Fibroblast of lung (primary cell): ENCODE measurements around the gene ADH1C.

Experiments used
- EZH2 ChIP-seq: IDR thresholded peaks from 2 replicates; pipeline ENCODE4 v1.5.1; 2012; ENCODE audit warnings: low read length, control low read depth, mild to moderate bottlenecking; ENCODE audit errors: missing control alignments
- TF ChIP-seq, protein P1 (sequence below), 2 donors: IDR thresholded peaks in 1 of 2; conservative IDR thresholded peaks in 1 of 2; 1 replicate in 1 of 2; 2 replicates in 1 of 2; pipeline ENCODE4 v1.5.1; 2011 to 2012; ENCODE audit warnings: low read length in 2 of 2, control low read depth in 1 of 2, inconsistent platforms in 1 of 2, low read depth in 1 of 2, mild to moderate bottlenecking in 1 of 2

DNA sequence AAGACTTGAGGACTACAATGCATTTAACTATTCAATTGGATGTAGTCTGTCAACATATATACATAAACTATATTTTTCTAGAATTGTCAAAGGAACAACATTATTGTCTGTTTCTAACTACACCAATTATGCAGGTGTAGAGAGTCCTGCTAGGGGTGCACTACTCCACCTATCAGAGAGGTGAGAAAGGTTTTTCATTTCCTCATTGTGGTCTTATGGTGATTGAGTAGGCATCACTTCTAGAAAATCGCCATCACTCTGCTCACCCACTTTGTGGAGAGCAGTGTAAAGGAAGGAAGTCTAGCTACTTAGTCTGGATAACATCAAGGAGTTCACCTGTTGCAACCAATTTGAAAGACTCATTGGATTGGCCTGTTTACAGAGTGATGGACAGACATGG is 4.4 kb upstream of the ADH1C start:
- TF ChIP-seq, protein P1, sequence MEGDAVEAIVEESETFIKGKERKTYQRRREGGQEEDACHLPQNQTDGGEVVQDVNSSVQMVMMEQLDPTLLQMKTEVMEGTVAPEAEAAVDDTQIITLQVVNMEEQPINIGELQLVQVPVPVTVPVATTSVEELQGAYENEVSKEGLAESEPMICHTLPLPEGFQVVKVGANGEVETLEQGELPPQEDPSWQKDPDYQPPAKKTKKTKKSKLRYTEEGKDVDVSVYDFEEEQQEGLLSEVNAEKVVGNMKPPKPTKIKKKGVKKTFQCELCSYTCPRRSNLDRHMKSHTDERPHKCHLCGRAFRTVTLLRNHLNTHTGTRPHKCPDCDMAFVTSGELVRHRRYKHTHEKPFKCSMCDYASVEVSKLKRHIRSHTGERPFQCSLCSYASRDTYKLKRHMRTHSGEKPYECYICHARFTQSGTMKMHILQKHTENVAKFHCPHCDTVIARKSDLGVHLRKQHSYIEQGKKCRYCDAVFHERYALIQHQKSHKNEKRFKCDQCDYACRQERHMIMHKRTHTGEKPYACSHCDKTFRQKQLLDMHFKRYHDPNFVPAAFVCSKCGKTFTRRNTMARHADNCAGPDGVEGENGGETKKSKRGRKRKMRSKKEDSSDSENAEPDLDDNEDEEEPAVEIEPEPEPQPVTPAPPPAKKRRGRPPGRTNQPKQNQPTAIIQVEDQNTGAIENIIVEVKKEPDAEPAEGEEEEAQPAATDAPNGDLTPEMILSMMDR (conservative IDR thresholded peaks at IDR 0.05 in 1 of 2, IDR thresholded peaks at IDR 0.05 in 1 of 2; ENCODE audit: low read depth in 1 of 2, low read length in 2 of 2): no peak
- no peak for TF ChIP-seq EZH2
